VCaP (cell line): ENCODE data around the gene PLEKHA5.

Experiments
- H3K27ac ChIP-seq: fragments of 450-650 bp; 2 replicates; pipeline ENCODE4 v1.5.1; 2017
- TF ChIP-seq, protein P1 (sequence below): fragments of 450-650 bp; conservative IDR thresholded peaks from 2 replicates; pipeline ENCODE4 v1.5.1; 2017; ENCODE audit warnings: mild to moderate bottlenecking, moderate library complexity

Gene PLEKHA5

DNA sequence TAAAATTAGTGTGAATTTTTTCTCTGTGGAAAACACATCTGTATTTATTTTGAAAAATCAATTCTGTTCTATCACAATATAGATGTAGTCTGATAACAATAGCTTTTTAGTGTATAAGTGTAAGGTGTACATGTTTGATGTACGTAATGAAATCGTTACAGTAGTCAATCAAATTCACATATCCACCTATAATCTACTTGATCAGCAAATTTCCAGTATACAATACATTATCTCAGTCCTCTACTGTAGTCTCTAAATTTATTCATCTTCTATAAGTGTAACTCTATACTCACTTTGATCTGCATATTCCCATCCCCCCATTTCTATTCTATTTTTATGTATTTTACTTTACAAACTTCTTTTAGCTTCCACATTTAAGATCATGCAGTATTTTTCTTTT is 13.0 kb downstream of the PLEKHA5 start:
- H3K27ac ChIP-seq: no peak overlapping the region
- TF ChIP-seq, protein P1, sequence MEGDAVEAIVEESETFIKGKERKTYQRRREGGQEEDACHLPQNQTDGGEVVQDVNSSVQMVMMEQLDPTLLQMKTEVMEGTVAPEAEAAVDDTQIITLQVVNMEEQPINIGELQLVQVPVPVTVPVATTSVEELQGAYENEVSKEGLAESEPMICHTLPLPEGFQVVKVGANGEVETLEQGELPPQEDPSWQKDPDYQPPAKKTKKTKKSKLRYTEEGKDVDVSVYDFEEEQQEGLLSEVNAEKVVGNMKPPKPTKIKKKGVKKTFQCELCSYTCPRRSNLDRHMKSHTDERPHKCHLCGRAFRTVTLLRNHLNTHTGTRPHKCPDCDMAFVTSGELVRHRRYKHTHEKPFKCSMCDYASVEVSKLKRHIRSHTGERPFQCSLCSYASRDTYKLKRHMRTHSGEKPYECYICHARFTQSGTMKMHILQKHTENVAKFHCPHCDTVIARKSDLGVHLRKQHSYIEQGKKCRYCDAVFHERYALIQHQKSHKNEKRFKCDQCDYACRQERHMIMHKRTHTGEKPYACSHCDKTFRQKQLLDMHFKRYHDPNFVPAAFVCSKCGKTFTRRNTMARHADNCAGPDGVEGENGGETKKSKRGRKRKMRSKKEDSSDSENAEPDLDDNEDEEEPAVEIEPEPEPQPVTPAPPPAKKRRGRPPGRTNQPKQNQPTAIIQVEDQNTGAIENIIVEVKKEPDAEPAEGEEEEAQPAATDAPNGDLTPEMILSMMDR: no peak

DNA sequence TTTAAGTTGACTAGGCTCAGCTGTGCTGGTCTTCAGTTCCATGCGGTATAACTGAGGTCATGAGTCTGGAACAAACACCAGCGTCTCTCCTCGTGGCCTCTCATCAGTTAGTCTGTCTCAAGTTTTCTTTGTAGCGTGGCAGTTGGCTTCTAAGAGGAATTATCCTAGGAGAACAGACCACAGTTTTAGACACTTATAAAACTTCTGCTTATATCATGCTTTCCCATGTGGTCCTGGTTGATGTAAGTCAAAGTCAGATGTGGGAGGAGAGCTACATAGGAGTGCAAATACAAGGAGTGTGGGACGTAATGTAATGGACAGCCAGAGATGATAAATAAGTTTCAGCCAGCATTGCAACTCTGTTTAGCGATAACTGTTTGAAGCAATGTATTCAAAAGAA is 14.8 kb downstream of the PLEKHA5 start:
- no peak overlapping the region for H3K27ac ChIP-seq
- TF ChIP-seq, protein P1: no peak

DNA sequence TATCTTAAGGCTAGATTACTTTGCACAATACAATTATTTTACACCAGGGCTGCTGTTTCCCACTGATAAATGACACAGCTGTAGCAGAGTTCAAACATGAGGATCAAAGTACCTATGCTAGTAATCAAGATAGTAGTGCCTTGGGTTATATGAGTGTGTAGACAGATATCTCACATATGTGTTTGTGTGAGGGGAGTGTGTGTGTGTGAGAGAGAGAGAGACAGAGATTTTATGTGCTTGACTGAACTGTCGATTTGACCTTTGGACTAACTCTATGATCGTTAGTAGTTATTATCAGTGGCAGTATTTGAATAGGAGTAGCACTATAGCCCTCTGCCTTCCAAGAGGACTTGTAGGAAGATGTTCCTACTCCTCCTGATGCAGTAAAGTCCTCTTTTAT is 15.5 kb downstream of the PLEKHA5 start:
- H3K27ac ChIP-seq: no peak overlapping the region
- TF ChIP-seq, protein P1: no peak

DNA sequence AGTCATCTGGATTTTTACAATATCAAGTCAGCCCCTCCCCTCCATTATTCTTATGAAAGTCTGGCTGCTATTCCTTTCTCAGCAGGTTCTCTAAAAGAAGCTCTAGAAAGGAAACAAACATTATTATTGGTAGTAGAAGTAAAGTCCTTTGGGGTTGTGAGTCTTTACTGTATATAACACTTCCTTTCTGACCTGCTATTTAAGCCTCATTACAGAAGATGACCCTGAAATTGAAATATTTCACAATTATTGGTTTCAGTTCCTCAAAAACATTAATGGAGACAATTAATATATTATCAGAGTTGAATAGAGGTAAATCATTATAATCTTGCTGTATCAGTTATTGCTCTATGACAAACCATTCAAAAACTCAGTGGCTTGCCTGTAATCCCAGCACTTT is 19.3 kb downstream of the PLEKHA5 start:
- TF ChIP-seq, protein P1: no peak
- H3K27ac ChIP-seq: no peak overlapping the region

DNA sequence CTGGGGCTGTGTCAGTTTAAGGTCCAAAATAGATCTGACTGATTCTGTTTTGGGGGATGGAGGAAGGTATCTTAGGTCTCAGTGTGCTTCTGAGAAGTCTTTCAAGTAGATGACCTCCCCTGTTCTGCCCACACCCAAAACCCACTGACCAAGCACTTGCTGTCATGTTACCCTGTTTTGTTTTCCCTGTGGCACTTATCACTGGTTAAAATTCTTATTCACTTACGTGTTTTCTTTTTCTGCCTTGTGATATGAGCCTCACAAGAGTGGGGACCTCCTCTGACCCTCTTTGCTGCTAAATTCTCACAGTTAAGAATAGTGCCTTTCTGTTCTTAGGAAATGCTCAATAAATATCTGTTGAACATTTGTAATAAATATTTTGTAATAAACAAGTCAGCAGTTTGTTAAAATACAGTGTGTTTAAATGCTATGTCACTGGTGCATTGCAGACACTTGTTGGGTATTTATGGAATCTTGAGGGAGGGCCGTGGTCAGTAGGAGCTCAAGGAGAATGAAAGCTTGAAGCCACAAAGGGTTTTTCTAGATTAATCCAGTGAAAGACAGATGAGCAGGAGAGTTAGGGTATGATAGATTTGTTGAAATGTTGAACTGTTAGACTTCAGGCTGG is 20.9 kb downstream of the PLEKHA5 start:
- no peak overlapping the region for H3K27ac ChIP-seq
- TF ChIP-seq, protein P1: no peak

DNA sequence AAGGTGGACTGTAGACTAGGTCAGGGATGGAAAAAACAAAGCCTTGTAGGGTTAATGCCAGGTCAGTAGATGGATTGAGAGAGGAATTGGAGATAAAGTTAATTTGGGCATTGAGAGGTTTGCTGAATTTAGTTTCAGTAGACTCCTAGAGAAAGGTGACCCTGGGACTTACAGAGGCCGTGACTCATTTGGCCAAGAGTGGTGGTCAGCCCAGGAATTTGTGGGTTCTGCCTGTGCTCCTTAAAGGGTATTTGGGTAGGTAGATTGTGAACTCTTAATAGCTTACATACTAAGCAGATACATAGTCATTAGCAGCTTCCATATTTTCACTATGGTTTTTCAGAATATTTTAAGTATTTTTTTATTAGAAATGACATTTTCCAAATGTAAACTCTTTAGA is 21.8 kb downstream of the PLEKHA5 start:
- TF ChIP-seq, protein P1: no peak
- H3K27ac ChIP-seq: no peak overlapping the region

DNA sequence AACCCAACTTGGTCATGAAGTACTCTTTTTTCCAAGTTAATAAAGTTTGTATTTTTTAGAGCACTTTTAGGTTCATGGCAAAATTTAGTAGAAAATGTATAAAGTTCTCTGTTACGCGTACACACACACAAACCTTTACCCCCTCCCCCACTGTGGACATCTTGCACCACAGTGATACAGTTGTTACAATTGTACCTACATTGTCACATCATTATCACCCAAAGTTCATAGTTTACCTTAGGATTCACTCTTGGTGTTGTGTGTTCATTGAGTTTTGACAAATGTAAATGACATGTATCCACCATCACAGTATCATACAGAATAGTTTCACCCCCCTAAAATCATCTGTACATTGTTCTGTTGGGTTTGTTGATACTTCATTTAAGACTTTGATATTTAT is 23.9 kb downstream of the PLEKHA5 start:
- no peak overlapping the region for H3K27ac ChIP-seq
- TF ChIP-seq, protein P1: no peak
